SH-SY5Y (cell line): Measurements from ENCODE around the gene CD63.

Experiments used
- GATA2 ChIP-seq: IDR thresholded peaks from 2 replicates; pipeline ENCODE4 v1.6.1; 2011; ENCODE audit warnings: mild to moderate bottlenecking, low read depth, low read length
- GATA3 ChIP-seq: IDR thresholded peaks from 2 replicates; pipeline ENCODE4 v1.6.1; 2011; ENCODE audit warnings: low read depth, mild to moderate bottlenecking, low read length, moderate library complexity

DNA sequence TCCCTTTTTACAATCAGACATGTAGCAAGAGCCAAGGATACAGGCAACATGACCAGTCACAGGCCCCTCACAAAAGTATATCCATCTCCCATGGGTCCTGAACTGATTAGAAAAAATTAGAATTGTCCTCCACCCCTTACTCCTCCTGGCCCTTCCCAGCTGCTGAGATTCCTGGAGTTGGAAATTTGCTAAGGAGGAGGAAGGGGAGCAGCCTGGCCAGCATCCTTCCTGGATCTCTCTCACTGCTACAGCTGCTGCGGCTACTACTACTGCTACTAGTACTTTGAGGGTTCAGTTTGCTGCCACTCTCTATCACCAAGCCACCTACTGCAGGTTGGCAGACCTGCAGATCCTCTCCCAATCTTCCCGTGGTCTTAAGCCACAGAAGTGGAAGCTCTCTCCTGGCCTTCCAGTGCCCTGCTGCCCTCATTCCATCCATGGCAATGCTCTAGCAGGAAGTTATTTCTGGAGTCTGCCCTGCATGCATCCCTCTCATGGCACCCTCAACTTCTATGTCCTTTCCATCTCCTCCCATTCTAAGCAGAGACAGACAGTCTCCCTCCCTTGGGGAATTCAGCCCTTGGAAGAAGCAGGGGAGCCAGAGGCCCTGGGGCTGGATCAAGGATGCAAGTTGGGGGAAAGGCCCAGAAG is 22.1 kb downstream of the CD63 start:
- TF ChIP-seq GATA3 (no peak), GATA2 (no peak)
